Prostate gland (tissue), 2 donors: ENCODE measurements around the gene PEMT. TPM values are rescaled to one million over a fixed set of nuclear protein-coding genes. Genes with fewer than 3 reads are reported as not detected.

Source experiments
- DNase-seq: peaks from one replicate; pipeline ENCODE4 v3.0.0-alpha.2; 2019; ENCODE audit warnings: low spot score
- H3K27ac ChIP-seq, 2 donors: fragments of 200-600 bp; sonication (generic); 2 replicates each; pipeline ENCODE4 v1.5.1; 2017 to 2019
- H3K27me3 ChIP-seq: fragments of 200-600 bp; sonication (generic); replicated peaks from 2 replicates; pipeline ENCODE4 v1.5.1; 2019; ENCODE audit not compliant: insufficient read depth
- H3K36me3 ChIP-seq, 2 donors: fragments of 200-600 bp; sonication (generic); 1 replicate in 1 of 2; 2 replicates in 1 of 2; pipeline versions ENCODE4 v1.5.1 to v1.8.1; 2017 to 2019
- H3K4me1 ChIP-seq: fragments of 200-600 bp; sonication (generic); replicated peaks from 2 replicates; pipeline ENCODE4 v1.5.1; 2019
- H3K4me3 ChIP-seq, 2 donors: fragments of 200-600 bp; sonication (generic); 2 replicates each; pipeline ENCODE4 v1.5.1; 2017 to 2019
- H3K9me3 ChIP-seq: fragments of 200-600 bp; sonication (generic); 2 replicates; pipeline ENCODE4 v1.5.1; 2017
- POLR2A ChIP-seq: fragments of 450-650 bp; IDR thresholded peaks from one replicate; pipeline ENCODE4 v1.6.1; 2016; ENCODE audit warnings: antibody characterized with exemption, mild to moderate bottlenecking
- POLR2AphosphoS5 ChIP-seq: sonication (generic); formaldehyde crosslinking; IDR thresholded peaks from one replicate; pipeline ENCODE4 v1.6.1; 2017; ENCODE audit warnings: antibody characterized with exemption
- WGBS: methylation state at CpG from one replicate; pipeline ENCODE4 v1.1.5; 2018; 5-methylcytosine and 5-hydroxymethylcytosine counted together
- intact Hi-C: fragments of 100-400 bp; cut with DNase I; formaldehyde crosslinking; loops from one replicate; pipeline ENCODE4 v1.14.2; 2022
- total RNA-seq, 2 donors: library from RNA; depleted of rRNA; stranded (reverse); fragments of >200 nt; gene quantifications; one replicate each; pipeline ENCODE4 v1.1.0, GENCODE V29; 2016
- TF ChIP-seq, protein P1 (sequence below), 4 experiments: fragments of 200-600 bp in 2 of 4; fragments of 450-650 bp in 2 of 4; sonication (generic) in 2 of 4; IDR thresholded peaks; 1 replicate in 3 of 4; 2 replicates in 1 of 4; pipeline ENCODE4 v1.5.1; 2016 to 2019; ENCODE audit warnings: antibody characterized with exemption in 4 of 4, mild to moderate bottlenecking in 2 of 4, moderate library complexity in 2 of 4

The PEMT gene
- total RNA-seq, 2 donors from 2014 or later: 67.0 to 145 TPM

DNA sequence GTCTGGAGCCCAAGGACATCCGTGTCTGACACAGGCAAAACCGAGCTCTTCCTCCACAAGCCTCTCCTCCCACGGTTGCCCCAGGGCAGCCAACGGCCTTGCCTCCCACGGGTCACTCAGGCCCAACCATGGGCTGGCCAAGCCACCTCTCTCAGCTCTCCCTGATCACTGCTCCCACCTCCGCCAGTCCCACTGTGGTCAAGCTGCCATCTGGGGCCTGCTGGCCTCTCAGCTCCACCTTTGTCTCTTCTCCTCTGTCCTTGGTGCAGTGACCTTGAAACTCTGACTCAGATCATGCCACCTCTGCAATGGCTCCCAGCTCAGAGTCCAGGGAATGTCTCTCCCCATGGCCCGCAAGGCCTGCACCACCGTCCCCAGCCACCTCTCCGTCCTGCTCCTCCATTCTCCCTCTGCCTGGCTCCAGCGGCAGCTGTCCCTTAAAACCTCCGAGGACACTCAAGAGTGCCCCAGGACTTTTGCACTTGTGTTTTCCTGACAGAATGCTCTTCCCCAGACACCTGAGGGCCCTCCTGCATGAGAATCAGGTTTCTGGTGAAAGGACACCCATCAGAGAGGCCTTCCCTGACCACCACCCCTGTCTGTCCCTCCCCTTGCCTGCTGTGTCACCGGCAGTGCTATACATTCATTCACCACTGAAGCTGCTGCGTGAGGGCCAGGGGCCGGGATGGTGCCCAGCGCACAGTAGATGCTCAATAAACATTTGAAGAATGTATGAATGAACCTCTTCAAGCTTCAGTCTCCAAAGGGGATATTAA, 19.3 kb downstream of the PEMT start:
- H3K4me3 ChIP-seq: no peak overlapping the region
- H3K36me3 ChIP-seq: no peaks in the 10 kb centered on the region
- H3K27me3 ChIP-seq: no peaks in the 10 kb centered on the region
- 91% methylated on average over 15 of the region's 15 CpGs for WGBS
- DNase-seq: no peak
- H3K27ac ChIP-seq: no peak overlapping the region
- intact Hi-C loops: no loop called here
- no peak for TF ChIP-seq POLR2A
- TF ChIP-seq, protein P1, sequence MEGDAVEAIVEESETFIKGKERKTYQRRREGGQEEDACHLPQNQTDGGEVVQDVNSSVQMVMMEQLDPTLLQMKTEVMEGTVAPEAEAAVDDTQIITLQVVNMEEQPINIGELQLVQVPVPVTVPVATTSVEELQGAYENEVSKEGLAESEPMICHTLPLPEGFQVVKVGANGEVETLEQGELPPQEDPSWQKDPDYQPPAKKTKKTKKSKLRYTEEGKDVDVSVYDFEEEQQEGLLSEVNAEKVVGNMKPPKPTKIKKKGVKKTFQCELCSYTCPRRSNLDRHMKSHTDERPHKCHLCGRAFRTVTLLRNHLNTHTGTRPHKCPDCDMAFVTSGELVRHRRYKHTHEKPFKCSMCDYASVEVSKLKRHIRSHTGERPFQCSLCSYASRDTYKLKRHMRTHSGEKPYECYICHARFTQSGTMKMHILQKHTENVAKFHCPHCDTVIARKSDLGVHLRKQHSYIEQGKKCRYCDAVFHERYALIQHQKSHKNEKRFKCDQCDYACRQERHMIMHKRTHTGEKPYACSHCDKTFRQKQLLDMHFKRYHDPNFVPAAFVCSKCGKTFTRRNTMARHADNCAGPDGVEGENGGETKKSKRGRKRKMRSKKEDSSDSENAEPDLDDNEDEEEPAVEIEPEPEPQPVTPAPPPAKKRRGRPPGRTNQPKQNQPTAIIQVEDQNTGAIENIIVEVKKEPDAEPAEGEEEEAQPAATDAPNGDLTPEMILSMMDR (IDR thresholded peaks at IDR 0.05): no peak
- H3K9me3 ChIP-seq: no peaks in the 10 kb centered on the region
- peaks cover 13% of the 10 kb centered on the region for H3K4me1 ChIP-seq

- intact Hi-C loops: loop anchor here (2.0 kb wide), 1 partner anchor 74 kb away; the partner anchor contains the start of gene RASD1
- Histone ChIP-seq H3K4me3 (no peak overlapping the region), H3K27me3 (no peaks in the 10 kb centered on the region), H3K36me3 (no peaks in the 10 kb centered on the region), H3K4me1 (peaks cover 24% of the 10 kb centered on the region), H3K27ac (no peak overlapping the region), H3K9me3 (no peaks in the 10 kb centered on the region)
- TF ChIP-seq, protein P1 (IDR thresholded peaks at IDR 0.05): no peak
- no peak for TF ChIP-seq POLR2AphosphoS5
- TF ChIP-seq POLR2A: no peak
- DNase-seq: no peak
- WGBS: 71% methylated on average over 15 of the region's 15 CpGs
Measured at GRCh38 chr17:17570798-17571716, 20.5 kb downstream of the PEMT start.

- peaks cover 24% of the 10 kb centered on the region for H3K4me1 ChIP-seq
- H3K9me3 ChIP-seq: no peaks in the 10 kb centered on the region
- intact Hi-C loops: loop anchor here (2.0 kb wide), 1 partner anchor 73 kb away; the partner anchor contains the start of gene RASD1
- TF ChIP-seq POLR2A: no peak
- peak; percentile 8 for TF ChIP-seq POLR2AphosphoS5
- TF ChIP-seq, protein P1 (IDR thresholded peaks at IDR 0.05): peak in 3 of 4 experiments; percentile 59 to 65 (median 64)
- H3K27ac ChIP-seq: no peak overlapping the region
- DNase-seq: peak; percentile 57
- H3K27me3 ChIP-seq: no peaks in the 10 kb centered on the region
- no peaks in the 10 kb centered on the region for H3K36me3 ChIP-seq
- H3K4me3 ChIP-seq: no peak overlapping the region
- 83% methylated on average over 7 of the region's 7 CpGs for WGBS
Measured at GRCh38 chr17:17570140-17570797, 21.2 kb downstream of the PEMT start.

GRCh38 chr17:17569691-17570090, 21.8 kb downstream of the PEMT start:
- TF ChIP-seq POLR2A (no peak), POLR2AphosphoS5 (no peak)
- TF ChIP-seq, protein P1 (IDR thresholded peaks at IDR 0.05): no peak
- Histone ChIP-seq H3K27me3 (no peaks in the 10 kb centered on the region), H3K9me3 (no peaks in the 10 kb centered on the region), H3K36me3 (no peaks in the 10 kb centered on the region), H3K4me3 (no peak overlapping the region), H3K4me1 (peaks cover 24% of the 10 kb centered on the region), H3K27ac (no peak overlapping the region)
- 78% methylated on average over 4 of the region's 4 CpGs for WGBS
- intact Hi-C loops: loop anchor here (2.0 to 5.0 kb wide), 2 partner anchors 73 to 212 kb away; partner anchors contain the start of gene RASD1
- no peak for DNase-seq
